VCaP (cell line): ENCODE results near the gene TACR2.

Source experiments
- H3K27ac ChIP-seq: fragments of 450-650 bp; 2 replicates; pipeline ENCODE4 v1.5.1; 2017
- CTCF ChIP-seq: fragments of 450-650 bp; conservative IDR thresholded peaks from 2 replicates; pipeline ENCODE4 v1.5.1; 2017; ENCODE audit warnings: mild to moderate bottlenecking, moderate library complexity

Gene TACR2

GRCh38 chr10:69363666-69364065 is 53.1 kb downstream of the TACR2 start:
- no peak for TF ChIP-seq CTCF
- H3K27ac ChIP-seq = no peak overlapping the region

GRCh38 chr10:69362471-69362954 is 54.2 kb downstream of the TACR2 start:
- TF ChIP-seq CTCF = no peak
- peak overlapping the region; percentile 81; the same call in 1 of the 2 replicates for H3K27ac ChIP-seq

- no peak for TF ChIP-seq CTCF
- peak overlapping the region; percentile 81 for H3K27ac ChIP-seq
Measured at GRCh38 chr10:69361303-69361614, 55.5 kb downstream of the TACR2 start.

- no peak for TF ChIP-seq CTCF
- H3K27ac ChIP-seq = peak overlapping the region; percentile 81
Measured at GRCh38 chr10:69360485-69361302, 56.0 kb downstream of the TACR2 start.

- TF ChIP-seq CTCF = no peak
- H3K27ac ChIP-seq = peak overlapping the region; percentile 81
Measured at GRCh38 chr10:69359594-69359993, 57.1 kb downstream of the TACR2 start.

- TF ChIP-seq CTCF = no peak
- peak overlapping the region; percentile 81 for H3K27ac ChIP-seq
Measured at GRCh38 chr10:69359148-69359547, 57.6 kb downstream of the TACR2 start.

GRCh38 chr10:69358148-69358795 is 58.4 kb downstream of the TACR2 start:
- no peak for TF ChIP-seq CTCF
- no peak overlapping the region; the same call in 1 of the 2 replicates for H3K27ac ChIP-seq
